ENCODE measurements around the gene SPEG. TPM values are rescaled to one million over a fixed set of nuclear protein-coding genes. Genes with fewer than 3 reads are reported as not detected.

The SPEG gene
- total and polyA plus RNA-seq, 2 donors (not counting 3 experiments of a cell fraction or from before 2014, with no cell fraction given), result 0.84 to 3.5 TPM

- peaks cover 17 to 19% of the 10 kb centered on the region in 2 experiments for H3K27me3 ChIP-seq (ENCODE audit: control insufficient read depth in 2 of 2, insufficient read depth in 2 of 2, low read length in 2 of 2)
- no TSS peak for BruUV-seq (replicated peaks)
- H3K4me3 ChIP-seq (replicated peaks in 1 of 3; ENCODE audit: insufficient read depth in 1 of 3, low read depth in 1 of 3, low read length in 3 of 3), result no peak overlapping the region
- H4K20me1 ChIP-seq (replicated peaks; ENCODE audit: control insufficient read depth, extremely low read depth, insufficient read depth, low read length), result no peaks in the 10 kb centered on the region
- H3K4me1 ChIP-seq (ENCODE audit: control insufficient read depth, extremely low read depth, insufficient read depth, low read length), result no peaks in the 10 kb centered on the region
- H3K9me3 ChIP-seq (replicated peaks; ENCODE audit: control insufficient read depth, insufficient read depth, low read length), result no peaks in the 10 kb centered on the region
- no peak overlapping the region for H3K9ac ChIP-seq (replicated peaks; ENCODE audit: extremely low read depth, insufficient read depth, low read length)
- no peaks in the 10 kb centered on the region for H3K79me2 ChIP-seq (ENCODE audit: control insufficient read depth, insufficient read depth, low read length)
- POLR2A ChIA-PET, result no interaction called here
- no peaks in the 10 kb centered on the region for H3K9me1 ChIP-seq (replicated peaks; ENCODE audit: control insufficient read depth, extremely low read depth, insufficient read depth, low read length)
- FAIRE-seq (no peak), DNase-seq (ENCODE audit: low read depth, low spot score) (no peak)
- H2AFZ ChIP-seq (ENCODE audit: low read depth, low read length), result no peak overlapping the region
- no peak overlapping the region for H3K4me2 ChIP-seq (ENCODE audit: insufficient read depth, low read length)
- no peaks in the 10 kb centered on the region for H3K36me3 ChIP-seq (ENCODE audit: control insufficient read depth in 2 of 2, extremely low read depth in 1 of 2, insufficient read depth in 2 of 2, low read length in 2 of 2)
- CTCF ChIA-PET, result interaction anchor here (1.4 to 1.5 kb wide), 2 partner anchors 11 to 20 kb away, joined by 3 to 4 read pairs; no protein-coding TSS in a partner anchor
- intact Hi-C loops (cut with micrococcal nuclease) (no loop called here), dilution Hi-C loops (cut with MboI; ENCODE audit: extremely low pct_ligation_motif_present, low sequenced_read_pairs) (no loop called here)
- no peak for TF ChIP-seq POLR2A (IDR thresholded peaks at IDR 0.05; ENCODE audit: low read depth, low read length)
- no peak for TF ChIP-seq EZH2 (IDR thresholded peaks at IDR 0.05; ENCODE audit: borderline replicate concordance, low read depth, low read length, severe bottlenecking)
- no peak for TF ChIP-seq POLR2AphosphoS5 (IDR thresholded peaks at IDR 0.05; ENCODE audit: insufficient read depth, low read depth, low read length)
- H3K27ac ChIP-seq (ENCODE audit: insufficient read depth, low read depth, low read length), result no peak overlapping the region
Observed at GRCh38 chr2:219422952-219423534, 11.6 kb upstream of the SPEG start.

DNA sequence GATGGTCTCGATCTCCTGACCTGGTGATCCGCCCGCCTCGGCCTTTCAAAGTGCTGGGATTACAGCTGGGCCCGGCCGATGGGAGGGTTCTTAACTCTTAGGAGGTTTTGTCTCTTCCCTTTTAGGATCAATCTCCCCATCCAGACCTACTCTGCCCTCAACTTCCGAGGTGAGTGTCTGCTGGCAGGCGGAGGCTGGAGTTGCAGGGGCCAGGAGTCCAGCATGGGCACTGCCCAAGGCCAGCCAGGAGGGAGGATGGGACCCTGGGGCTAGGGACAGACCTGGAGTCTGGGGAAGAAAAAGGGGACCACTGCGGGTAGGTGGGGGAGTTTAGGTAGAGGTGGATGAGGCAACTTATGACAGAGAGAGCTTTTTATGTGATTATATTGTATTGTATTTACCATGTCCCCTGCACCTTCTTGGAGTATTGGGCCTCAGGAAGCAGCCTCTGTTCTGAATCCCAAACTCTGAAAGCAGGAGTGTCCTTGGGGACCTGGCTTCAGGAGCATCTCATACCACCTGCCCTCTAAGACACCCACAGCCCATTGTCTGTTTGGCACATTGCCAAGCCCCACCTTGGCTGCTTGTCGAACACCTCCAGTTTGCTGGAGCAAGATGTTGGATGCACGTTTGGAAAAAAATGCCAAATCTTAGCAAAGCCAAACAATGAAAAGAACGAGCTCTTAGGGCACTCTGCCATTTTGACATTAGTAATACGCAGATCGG is 10.8 kb upstream of the SPEG start:
- H3K9me3 ChIP-seq (replicated peaks; ENCODE audit: control insufficient read depth, insufficient read depth, low read length), result no peaks in the 10 kb centered on the region
- no peaks in the 10 kb centered on the region for H3K79me2 ChIP-seq (ENCODE audit: control insufficient read depth, insufficient read depth, low read length)
- intact Hi-C loops (cut with micrococcal nuclease) (no loop called here), dilution Hi-C loops (cut with MboI; ENCODE audit: extremely low pct_ligation_motif_present, low sequenced_read_pairs) (no loop called here)
- no peaks in the 10 kb centered on the region for H3K4me1 ChIP-seq (ENCODE audit: control insufficient read depth, extremely low read depth, insufficient read depth, low read length)
- no peak overlapping the region for H3K4me2 ChIP-seq (ENCODE audit: insufficient read depth, low read length)
- H3K27me3 ChIP-seq (ENCODE audit: control insufficient read depth in 2 of 2, insufficient read depth in 2 of 2, low read length in 2 of 2), result peaks cover 9 to 14% of the 10 kb centered on the region in 2 experiments
- no peak overlapping the region for H3K9ac ChIP-seq (replicated peaks; ENCODE audit: extremely low read depth, insufficient read depth, low read length)
- ChIA-PET CTCF (interaction anchor here (1.4 to 1.7 kb wide), 2 partner anchors 10 to 106 kb away, joined by 3 to 9 read pairs; no protein-coding TSS in a partner anchor), POLR2A (no interaction called here)
- DNase-seq (ENCODE audit: low read depth, low spot score) (no peak), FAIRE-seq (no peak)
- no peak overlapping the region for H3K27ac ChIP-seq (ENCODE audit: insufficient read depth, low read depth, low read length)
- no peaks in the 10 kb centered on the region for H3K9me1 ChIP-seq (replicated peaks; ENCODE audit: control insufficient read depth, extremely low read depth, insufficient read depth, low read length)
- H3K4me3 ChIP-seq (replicated peaks in 1 of 3; ENCODE audit: insufficient read depth in 1 of 3, low read depth in 1 of 3, low read length in 3 of 3), result no peak overlapping the region
- no peak for TF ChIP-seq MAX (IDR thresholded peaks at IDR 0.05; ENCODE audit: insufficient read depth, insufficient read length)
- no peak for TF ChIP-seq POLR2AphosphoS5 (IDR thresholded peaks at IDR 0.05; ENCODE audit: insufficient read depth, low read depth, low read length)
- no peak for TF ChIP-seq JUN (IDR thresholded peaks at IDR 0.05; ENCODE audit: borderline replicate concordance, insufficient read depth, insufficient read length, low read depth)
- no peak for TF ChIP-seq GATA2 (IDR thresholded peaks at IDR 0.05; ENCODE audit: insufficient read depth, insufficient read length, low read depth, low read length)
- TF ChIP-seq MYC (IDR thresholded peaks at IDR 0.05; ENCODE audit: low read depth, low read length), result no peak
- no peak for TF ChIP-seq FOS (IDR thresholded peaks at IDR 0.05; ENCODE audit: borderline replicate concordance, insufficient read depth, low read length)
- no peak for TF ChIP-seq EZH2 (IDR thresholded peaks at IDR 0.05; ENCODE audit: borderline replicate concordance, low read depth, low read length, severe bottlenecking)
- TF ChIP-seq, protein P1, sequence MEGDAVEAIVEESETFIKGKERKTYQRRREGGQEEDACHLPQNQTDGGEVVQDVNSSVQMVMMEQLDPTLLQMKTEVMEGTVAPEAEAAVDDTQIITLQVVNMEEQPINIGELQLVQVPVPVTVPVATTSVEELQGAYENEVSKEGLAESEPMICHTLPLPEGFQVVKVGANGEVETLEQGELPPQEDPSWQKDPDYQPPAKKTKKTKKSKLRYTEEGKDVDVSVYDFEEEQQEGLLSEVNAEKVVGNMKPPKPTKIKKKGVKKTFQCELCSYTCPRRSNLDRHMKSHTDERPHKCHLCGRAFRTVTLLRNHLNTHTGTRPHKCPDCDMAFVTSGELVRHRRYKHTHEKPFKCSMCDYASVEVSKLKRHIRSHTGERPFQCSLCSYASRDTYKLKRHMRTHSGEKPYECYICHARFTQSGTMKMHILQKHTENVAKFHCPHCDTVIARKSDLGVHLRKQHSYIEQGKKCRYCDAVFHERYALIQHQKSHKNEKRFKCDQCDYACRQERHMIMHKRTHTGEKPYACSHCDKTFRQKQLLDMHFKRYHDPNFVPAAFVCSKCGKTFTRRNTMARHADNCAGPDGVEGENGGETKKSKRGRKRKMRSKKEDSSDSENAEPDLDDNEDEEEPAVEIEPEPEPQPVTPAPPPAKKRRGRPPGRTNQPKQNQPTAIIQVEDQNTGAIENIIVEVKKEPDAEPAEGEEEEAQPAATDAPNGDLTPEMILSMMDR (IDR thresholded peaks at IDR 0.05; ENCODE audit: extremely low read depth in 1 of 2, insufficient read depth in 1 of 2, low read depth in 1 of 2, low read length in 2 of 2), result no peak
- no peak for TF ChIP-seq POLR2A (IDR thresholded peaks at IDR 0.05; ENCODE audit: low read depth, low read length)
- no peak overlapping the region for H2AFZ ChIP-seq (ENCODE audit: low read depth, low read length)
- H3K36me3 ChIP-seq (ENCODE audit: control insufficient read depth in 2 of 2, extremely low read depth in 1 of 2, insufficient read depth in 2 of 2, low read length in 2 of 2), result no peaks in the 10 kb centered on the region
- H4K20me1 ChIP-seq (replicated peaks; ENCODE audit: control insufficient read depth, extremely low read depth, insufficient read depth, low read length), result no peaks in the 10 kb centered on the region
- BruUV-seq (replicated peaks), result no TSS peak
